GM12872 (cell line): ENCODE data around the gene GUCD1.

Experiments used
- TF ChIP-seq, protein P1 (sequence below): IDR thresholded peaks from 3 replicates; pipeline ENCODE4 v1.5.1; 2011; ENCODE audit warnings: low read depth, mild to moderate bottlenecking, low read length, moderate library complexity; ENCODE audit not compliant: insufficient read depth

The GUCD1 gene

DNA sequence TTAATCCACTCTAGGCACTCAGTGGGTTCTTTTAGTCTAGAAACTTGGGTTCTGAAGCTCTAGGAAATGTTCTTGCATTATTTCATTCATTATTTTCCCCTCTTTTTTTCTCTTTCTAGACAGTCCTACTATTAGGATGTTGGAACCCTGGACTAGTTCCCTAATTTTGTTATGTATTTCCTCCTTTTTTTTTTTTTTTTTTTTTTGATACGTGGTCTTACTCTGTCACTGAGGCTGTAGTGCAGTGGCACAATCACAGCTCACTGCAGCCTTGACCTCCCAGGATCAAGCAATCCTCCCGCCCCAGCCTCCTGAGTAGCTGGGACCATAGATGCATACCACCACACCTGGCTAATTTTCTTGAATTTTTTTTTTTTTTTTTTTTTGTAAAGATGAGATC, 50.4 kb downstream of the GUCD1 start:
- TF ChIP-seq, protein P1, sequence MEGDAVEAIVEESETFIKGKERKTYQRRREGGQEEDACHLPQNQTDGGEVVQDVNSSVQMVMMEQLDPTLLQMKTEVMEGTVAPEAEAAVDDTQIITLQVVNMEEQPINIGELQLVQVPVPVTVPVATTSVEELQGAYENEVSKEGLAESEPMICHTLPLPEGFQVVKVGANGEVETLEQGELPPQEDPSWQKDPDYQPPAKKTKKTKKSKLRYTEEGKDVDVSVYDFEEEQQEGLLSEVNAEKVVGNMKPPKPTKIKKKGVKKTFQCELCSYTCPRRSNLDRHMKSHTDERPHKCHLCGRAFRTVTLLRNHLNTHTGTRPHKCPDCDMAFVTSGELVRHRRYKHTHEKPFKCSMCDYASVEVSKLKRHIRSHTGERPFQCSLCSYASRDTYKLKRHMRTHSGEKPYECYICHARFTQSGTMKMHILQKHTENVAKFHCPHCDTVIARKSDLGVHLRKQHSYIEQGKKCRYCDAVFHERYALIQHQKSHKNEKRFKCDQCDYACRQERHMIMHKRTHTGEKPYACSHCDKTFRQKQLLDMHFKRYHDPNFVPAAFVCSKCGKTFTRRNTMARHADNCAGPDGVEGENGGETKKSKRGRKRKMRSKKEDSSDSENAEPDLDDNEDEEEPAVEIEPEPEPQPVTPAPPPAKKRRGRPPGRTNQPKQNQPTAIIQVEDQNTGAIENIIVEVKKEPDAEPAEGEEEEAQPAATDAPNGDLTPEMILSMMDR, result no peak

DNA sequence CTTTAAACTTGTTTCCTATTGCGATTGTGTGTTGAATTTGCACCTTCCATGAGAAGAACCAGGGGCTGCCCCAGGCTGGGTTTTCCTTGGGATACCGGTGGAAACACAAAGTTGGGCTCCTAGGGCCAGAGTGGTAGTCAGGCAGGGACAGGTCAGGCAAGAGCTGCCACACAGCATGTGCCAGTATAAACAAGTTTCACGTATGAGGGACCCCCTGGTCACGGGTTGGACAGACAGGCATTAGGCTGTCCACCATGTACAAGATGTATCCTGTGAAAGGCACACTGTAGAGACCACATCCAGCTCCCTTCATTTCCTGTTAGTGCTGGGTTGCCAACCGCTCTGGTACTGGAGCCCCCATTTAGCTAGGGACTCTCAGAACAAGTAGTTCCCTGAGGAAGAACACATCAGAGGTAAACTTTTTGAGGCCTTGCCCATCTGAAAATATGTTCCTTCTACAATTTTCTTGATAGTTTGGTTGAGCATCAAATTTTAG, 51.0 kb downstream of the GUCD1 start:
- TF ChIP-seq, protein P1, result no peak

DNA sequence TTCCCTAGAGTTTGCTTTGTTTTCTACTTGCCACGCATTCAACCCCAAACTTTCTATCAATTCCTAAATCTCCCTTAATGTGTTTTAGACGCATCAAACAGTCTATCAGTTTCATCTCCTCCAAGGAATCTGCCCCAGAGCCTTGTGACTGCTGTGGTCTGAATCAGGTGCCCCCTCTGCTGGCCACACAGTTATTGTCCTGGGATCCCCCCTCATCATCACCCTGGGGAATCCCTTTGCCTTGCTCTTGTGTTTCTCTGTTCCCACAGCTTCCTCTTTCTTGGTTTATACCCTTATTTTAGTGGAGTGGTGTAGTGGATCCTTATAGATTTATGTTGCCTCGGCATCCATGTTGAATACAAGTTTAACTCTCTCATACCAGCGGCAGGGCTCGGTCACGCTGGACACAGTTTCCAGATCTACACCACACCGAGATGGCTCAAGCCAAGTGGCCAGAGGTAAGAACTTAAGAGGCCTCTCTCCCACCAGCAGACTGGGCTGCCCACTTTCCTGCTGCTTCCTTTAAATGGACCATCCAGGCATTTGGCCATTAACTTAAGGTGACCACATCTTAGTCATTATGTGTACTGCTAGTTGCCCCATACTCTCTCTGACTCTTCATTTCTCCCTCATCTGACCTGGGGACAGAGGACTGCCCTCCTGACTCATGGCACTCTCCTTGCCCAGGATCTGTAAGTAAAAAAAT, 51.6 kb downstream of the GUCD1 start:
- TF ChIP-seq, protein P1, result peak; percentile 78

DNA sequence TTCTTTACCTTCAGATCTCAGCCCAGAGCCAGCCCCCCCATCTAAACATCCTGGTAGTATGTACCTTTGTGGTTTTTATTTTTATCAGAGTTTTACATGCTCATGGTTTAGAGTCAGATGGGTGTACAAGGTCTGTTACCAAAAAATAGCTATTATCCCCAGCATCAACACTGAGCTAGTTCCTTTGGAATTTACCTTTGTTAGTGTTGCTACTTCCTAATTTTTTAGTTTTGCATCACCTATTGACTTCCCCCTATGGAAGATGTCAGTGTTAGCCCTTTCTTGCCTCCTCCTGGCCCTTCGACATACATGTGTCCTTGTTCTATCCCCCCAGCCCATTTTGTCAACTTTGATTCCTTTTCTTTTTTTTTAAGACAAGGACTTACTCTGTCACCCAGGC, 52.4 kb downstream of the GUCD1 start:
- TF ChIP-seq, protein P1, result no peak

DNA sequence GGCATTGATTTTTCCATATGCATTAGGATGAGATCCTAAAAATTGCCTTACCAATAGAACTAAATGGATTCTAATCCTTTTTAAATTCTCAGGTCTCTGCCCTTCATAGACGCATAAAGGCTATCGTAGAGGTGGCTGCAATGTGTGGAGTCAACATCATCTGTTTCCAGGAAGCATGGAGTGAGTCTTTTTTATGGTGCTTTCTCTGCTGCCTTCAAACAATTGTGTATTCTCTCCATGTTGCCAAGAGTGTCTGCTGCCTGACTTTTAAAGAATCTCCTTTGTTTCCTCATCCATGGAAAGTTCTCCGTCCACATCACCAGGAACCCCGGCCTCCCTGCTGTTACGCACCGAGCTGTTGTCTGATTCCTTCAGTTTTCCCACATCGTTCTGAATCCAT, 52.9 kb downstream of the GUCD1 start:
- TF ChIP-seq, protein P1, result no peak

DNA sequence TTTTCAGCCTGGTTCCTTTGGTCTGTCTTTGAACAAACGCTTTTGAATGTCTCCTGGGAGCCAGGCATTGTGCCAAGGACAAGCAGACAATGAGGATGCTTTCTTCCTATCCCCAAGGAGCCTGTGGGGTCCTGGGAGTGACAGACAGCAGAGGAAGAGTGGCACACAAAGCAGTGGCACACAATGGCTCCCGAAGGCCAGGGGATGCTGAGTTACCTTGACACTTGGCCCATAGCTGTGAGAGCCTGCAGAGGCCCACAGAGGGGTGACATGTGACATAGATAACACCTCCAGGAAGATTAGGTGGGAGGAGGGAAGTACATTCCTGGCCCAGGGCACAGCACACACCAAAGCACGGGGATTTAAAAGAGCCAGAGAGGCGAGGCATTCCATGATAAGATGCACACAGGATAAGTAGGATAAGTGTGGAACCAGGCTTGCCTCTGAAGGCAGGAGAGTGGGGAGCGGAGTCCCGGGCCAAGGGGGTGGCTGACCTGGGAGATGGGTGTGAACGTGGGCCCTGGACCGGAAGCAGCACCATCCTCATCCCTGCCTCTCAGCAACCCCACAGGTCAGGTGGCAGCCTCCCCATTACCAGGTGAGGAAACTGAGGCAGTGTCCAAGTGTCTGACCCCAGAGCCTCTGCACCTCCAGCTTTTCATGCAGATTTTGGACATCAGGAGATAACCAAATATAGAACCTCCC, 53.5 kb downstream of the GUCD1 start:
- TF ChIP-seq, protein P1, result no peak

DNA sequence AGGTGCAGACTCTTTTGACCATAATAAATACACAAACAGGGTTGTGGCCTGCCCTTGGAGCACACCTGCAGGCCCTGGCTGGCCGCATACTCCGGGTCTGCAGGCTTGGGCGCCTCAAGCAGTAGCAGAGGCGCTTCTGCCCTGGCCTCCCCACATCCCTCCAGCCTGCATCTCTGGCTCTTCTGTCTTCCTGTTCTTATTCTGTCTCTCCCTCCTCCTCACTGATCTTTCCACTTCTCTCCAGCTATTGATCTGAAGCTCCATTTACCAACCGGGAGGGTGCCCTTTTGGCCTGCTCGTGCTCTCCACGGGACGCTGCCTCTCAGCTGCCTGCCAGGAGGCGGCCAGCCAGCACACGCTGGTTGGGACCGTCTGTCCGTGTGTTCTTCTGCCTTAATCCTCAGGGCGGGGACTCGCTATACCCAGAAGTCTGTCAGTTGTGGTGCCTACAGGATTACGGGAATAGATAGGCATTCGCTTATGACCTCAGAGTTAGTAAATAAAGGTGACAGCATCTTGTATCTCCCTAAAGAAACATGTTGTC, 54.6 kb downstream of the GUCD1 start:
- TF ChIP-seq, protein P1, result no peak
